GM19324 (cell line): Measurements from ENCODE around the gene LUC7L2.
"Not testable (repeated sequence)": the region's sequence is repeated elsewhere in the genome, so short reads cannot be mapped to it uniquely, and the experiment has no call there.

Source experiments
- ATAC-seq: cut with Tn5 transposase; IDR thresholded peaks from one replicate; pipeline ENCODE4 v1.9.1; 2021; ENCODE audit warnings: mild to moderate bottlenecking, moderate library complexity; ENCODE audit not compliant: unreplicated experiment, low FRiP score

The LUC7L2 gene

DNA sequence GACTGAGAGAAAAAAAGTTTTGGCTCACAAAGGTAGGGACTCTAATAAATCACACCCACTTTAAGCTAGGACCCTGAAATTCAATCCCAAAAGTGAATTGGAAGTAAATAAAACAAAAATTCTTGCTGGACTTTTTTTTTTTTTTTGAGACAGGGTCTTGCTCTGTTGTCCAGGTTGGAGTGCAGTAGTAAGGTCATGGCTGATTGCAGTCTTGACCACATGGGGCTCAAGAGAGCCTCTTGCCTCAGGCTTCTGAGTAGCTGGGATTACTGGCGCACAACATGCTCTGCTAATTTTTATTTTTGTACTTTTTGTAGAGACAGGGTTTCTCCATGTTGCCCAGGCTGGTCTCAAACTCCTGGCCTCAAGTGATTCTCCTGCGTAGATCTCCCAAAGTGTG is 5.0 kb upstream of the LUC7L2 start:
- no peak for ATAC-seq

DNA sequence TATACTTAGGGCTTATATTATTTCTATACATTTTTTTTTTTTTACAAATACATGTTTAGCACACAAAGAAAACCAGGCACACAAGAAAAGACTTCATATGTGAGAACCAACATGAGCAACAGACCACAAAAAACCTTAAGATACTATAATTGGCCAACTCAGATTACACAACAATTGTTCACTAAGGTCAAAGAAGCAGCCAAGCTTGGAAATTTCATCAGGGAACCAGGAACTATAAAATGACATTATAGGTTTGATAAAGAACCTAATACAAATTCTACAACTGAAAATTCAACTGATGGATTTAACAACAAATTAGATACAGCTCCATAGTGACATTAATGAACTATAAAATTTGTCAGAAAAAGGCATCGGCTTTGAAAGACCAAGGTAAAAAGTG is 4.4 kb upstream of the LUC7L2 start:
- ATAC-seq = no peak

DNA sequence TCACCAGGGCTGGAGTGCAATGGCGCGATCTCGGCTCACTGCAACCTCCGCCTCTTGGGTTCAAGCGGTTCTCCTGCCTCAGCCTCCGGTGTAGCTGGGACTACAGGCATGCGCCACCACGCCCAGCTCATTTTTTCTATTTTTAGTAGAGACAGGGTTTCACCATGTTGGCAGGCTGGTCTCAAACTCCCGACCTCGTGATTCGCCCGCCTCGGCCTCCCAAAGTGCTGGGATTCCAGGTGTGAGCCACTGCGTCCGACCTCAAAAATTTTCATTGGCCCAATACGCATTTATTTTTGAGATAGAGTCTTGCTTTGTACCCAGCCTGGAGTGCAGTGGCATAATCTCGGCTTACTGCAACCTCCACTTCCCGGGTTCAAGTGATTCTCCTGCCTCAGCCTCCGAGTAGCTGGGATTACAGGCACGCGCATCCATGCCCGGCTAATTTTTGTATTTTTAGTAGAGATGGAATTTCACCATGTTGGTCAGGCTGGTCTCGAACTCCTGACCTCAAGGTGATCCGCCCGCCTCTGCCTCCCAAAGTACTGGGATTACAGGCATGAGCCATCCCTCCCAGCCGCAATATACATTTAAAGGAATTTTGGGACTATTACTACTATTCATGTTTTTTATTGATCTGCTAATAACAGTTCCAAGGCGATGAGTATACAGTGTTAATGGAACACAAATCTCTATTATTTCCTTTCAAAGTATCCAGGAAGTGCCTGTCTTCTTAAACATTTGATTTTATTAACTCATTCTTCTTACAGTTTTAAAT is 1.8 kb upstream of the LUC7L2 start:
- not testable (repeated sequence) for ATAC-seq

DNA sequence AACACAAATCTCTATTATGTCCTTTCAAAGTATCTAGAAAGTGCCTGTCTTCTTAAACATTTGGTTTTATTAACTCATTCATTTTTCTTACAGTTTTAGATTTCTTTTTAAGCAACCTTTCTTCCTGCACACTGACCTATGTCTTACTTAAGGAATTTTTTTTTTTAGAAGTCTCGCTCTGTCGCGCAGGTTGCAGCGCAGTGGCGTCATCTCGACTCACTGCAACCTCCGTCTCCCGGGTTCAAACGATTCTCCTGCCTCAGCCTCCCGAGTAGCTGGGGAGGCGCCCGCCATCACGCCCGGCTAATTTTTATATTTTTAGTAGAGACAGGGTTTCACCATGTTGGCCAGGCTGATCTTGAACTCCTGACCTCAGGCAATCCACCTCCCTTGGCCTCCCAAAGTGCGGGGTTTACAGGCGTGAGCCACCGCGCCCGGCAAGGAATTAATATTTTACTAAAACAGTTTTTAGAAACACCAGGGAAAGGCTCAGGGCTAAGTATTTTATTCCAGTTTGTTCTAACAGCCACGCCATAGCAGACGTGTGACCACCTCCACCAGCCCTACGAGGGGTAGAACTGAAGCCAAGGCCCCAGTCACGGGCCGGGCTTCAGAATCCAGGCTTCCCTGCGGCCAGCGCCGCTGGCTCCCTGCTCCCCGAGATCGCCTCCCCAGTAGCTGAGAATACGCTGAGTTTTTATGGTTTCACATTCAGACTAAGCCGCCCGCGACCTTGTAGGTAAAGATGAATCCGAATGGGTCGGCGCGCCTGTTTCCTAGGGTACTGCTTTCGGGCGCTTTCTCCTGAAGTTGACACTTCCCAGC is 941 bp upstream of the LUC7L2 start:
- ATAC-seq = peak; percentile 21

DNA sequence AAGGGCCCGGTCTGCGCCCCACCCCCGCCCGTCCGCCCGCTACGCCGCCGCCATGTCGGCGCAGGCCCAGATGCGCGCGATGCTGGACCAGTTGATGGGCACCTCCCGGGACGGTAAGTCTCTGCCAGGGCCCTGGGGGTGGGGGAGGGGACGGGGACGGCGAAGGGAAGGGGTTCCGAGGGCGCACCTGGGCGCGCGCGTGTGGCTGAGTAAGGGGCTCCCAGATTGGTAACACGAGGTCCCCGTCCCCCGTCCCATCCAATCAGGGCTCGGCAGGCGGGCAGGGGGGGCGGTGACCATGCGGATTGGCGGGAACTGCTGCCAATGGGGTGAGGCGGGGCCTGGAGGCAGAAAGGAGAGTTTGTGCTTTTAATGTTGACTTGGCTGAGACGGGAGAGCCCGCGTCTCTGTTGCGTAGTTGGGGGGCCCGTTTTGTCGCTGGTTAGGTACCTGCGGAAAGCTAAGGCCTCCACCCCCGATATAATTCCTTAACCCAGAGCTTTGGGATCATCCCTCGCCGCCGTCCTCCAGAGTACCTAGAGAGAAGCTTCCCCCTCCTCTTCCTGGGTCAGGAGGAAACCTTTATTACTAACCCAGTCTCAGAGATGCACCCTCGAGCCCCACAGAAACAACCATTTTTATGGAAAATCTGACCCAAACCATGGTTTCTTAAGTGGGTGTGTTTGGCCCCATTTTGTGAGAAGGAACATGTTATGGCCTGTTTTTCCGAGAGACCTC is 685 bp downstream of the LUC7L2 start:
- peak; percentile 61 for ATAC-seq

GRCh38 chr7:139360948-139361307 is 1.2 kb downstream of the LUC7L2 start:
- ATAC-seq = no peak

GRCh38 chr7:139361523-139361922 is 1.8 kb downstream of the LUC7L2 start:
- ATAC-seq = no peak

DNA sequence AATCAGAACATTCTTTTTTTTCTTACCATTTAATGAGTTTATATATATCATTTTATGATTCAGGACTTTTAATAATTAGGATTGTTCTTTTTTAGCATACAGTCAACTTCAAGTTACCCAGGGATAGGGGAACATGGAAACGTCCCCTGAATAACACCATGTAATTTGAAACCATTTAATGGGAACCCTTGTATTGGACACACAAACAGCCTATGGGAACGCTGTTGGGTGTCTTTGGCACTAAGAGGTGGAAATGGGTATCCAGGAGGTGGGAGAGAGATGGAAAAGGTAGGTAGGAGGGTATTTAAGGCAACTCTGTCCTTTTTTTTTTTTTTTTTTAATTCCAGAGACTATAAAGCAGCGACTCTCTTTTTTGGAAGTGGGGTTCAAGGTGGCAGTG is 2.6 kb downstream of the LUC7L2 start:
- ATAC-seq = no peak

- ATAC-seq = no peak
Observed at GRCh38 chr7:139362981-139363380, 3.3 kb downstream of the LUC7L2 start.

DNA sequence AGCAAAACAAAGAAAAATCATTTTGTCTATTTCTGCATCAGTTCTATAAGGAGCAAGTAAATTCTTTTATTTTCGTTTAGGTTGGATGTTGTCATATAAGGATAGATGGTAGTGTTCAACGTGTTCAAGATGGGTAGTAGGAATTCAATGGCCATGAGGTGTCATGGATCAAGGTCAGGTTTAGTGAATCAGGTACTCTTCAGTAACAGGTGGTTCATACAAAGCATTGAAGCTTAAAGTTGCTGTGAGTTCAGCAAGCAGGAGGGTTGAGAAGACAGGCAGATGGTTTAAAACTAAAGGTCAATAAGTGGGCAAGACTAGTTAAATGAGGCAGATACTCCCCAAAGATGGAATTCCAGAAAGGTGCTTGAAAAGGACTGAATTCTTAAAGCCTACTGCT is 5.6 kb downstream of the LUC7L2 start:
- ATAC-seq = no peak

DNA sequence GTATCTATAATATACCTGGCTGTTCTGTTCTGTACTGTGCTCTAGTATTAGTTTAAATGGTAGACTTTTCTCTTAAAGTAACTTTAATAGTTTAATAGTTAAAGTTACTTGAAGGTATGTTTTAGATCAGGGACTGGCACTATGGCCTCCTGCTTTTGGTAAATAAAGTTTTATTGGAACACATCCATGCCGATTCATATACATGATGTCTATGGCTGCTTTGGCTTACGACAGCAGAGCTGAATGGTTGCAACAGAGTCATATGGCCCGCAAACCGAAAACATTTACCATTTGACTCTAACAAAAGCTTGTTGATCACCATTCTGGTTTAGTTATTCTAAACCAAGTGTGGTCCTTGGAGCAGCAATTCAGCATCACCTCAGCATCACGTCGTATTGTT is 6.7 kb downstream of the LUC7L2 start:
- ATAC-seq = no peak

- ATAC-seq = no peak
Observed at GRCh38 chr7:139367438-139368155, 7.9 kb downstream of the LUC7L2 start.

- no peak for ATAC-seq
Observed at GRCh38 chr7:139370301-139370942, 10.7 kb downstream of the LUC7L2 start.

DNA sequence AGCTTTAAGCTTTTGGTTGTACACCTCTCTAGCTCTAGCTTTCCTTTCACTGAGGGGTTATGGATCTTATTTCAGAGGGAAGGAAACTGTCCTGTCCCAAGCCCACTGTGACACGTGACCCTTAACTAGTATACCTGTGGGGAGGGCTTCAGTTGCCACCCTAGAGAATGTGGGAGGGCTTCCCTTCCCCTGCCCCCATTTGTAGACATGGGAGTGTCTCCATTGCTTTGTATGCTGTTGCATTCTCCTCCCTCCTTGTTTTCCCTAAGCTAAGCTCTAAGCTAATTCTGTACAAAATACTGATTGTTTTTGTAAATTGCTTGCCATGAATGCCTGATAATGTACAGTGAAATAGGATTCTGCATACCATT is 11.2 kb downstream of the LUC7L2 start:
- ATAC-seq = no peak

DNA sequence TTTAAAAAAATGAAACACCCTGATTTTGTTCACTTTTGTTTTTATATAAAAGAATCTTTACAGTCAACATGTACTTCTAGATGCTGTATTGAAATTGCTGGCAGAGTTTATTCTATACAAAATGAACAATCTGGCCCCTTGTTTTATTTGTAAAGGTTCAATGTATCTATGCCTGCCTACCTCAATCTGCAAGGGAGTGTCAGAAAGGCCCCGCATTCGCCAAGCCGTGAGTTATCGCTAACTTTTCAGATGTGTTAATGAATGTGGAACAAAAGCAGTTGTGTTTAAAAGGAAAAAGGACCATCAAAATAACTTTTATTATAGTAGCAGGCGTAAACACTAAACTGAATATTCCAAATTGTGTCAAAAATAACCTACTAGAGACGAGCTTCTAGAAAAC is 14.6 kb downstream of the LUC7L2 start:
- ATAC-seq = no peak

GRCh38 chr7:139382439-139382838 is 22.7 kb downstream of the LUC7L2 start:
- ATAC-seq = no peak

DNA sequence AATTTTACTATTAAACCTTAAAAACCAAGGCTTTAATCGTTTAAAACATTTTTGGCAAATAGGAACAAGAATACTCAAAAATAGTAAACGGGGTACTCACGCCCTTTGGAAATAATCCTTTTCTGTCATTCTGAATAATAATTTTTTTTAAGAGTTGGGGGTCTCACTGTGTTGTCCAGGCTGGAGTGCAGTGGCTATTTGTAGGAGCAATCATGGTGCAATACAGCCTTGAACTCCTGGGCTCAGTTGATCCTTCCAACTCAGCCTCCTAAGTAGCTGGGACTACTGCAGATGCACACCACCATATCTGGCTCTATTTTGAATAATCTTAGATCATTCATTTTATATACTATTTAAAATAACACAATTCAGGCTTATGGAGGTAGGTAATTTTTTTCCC is 24.9 kb downstream of the LUC7L2 start:
- ATAC-seq = no peak

DNA sequence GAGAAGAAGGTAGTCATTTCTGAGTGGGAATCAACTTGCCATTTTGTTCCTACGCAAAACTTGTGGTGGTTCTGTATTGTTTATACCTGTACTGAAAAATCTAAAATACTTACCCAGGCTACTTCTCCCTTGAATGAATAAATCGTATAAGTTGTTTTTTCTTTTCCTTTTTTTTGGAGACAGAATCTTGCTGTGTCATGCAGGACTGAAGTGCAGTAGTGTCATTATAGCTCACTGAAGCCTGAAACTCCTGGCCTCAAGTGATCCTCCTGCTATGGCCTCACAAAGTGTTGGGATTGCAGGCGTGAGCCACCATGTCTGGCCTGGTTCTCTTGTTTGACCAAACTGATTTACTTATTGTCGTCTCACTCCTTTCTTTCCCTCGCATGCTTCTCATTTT is 27.9 kb downstream of the LUC7L2 start:
- ATAC-seq = no peak

GRCh38 chr7:139389091-139389490 is 29.4 kb downstream of the LUC7L2 start:
- no peak for ATAC-seq

DNA sequence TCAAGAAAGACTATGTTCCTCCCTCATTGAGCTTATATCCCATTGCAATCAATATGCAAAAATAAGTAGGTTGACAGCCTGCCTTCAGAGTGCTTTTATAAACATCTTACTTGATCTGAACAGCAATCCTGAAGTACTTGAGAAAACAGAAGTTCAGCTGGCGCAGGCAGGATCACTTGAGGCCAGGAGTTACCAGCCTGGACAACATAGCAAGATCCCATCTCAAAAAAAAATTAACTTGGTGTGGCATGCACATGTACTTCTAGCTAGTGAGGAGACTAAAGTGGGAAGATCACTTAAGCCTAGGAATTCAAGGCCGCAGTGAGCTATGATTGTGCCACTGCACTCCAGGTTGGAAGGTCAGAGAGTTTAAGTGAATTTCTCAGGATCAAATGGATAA is 30.1 kb downstream of the LUC7L2 start:
- ATAC-seq = no peak
